Measurements from ENCODE around the gene SRSF2.
"Not testable (repeated sequence)": the region's sequence is repeated elsewhere in the genome, so short reads cannot be mapped to it uniquely, and the experiment has no call there.

SRSF2 gene

GRCh38 chr17:76720211-76720610 is 16.9 kb downstream of the SRSF2 start:
- DNase-seq = no peak

GRCh38 chr17:76718516-76718915 is 18.6 kb downstream of the SRSF2 start:
- DNase-seq = no peak

GRCh38 chr17:76716839-76717215 is 20.3 kb downstream of the SRSF2 start:
- DNase-seq = no peak

- no peak for DNase-seq
Observed at GRCh38 chr17:76716146-76716838, 20.8 kb downstream of the SRSF2 start.

GRCh38 chr17:76715496-76715830 is 21.7 kb downstream of the SRSF2 start:
- no peak for DNase-seq

- DNase-seq = peak; percentile 12 to 13
Observed at GRCh38 chr17:76714822-76715495, 22.2 kb downstream of the SRSF2 start.

- no peak for DNase-seq
Observed at GRCh38 chr17:76714336-76714735, 22.8 kb downstream of the SRSF2 start.

- no peak for DNase-seq
Observed at GRCh38 chr17:76713765-76714164, 23.4 kb downstream of the SRSF2 start.

GRCh38 chr17:76712321-76712720 is 24.8 kb downstream of the SRSF2 start:
- DNase-seq = not testable (repeated sequence)

GRCh38 chr17:76710863-76711611 is 26.1 kb downstream of the SRSF2 start, which contains the start of gene MXRA7:
Gene MXRA7 (minus strand): TSS chr17:76710965. CDS start chr17:76710946, 19 bp downstream.
- peak; percentile 24 to 25 for DNase-seq

GRCh38 chr17:76709951-76710862 is 26.9 kb downstream of the SRSF2 start:
- DNase-seq = peak in 1 of 2 experiments; percentile 9

- DNase-seq = peak in 1 of 2 experiments; percentile 23
Observed at GRCh38 chr17:76709077-76709950, 27.8 kb downstream of the SRSF2 start.

GRCh38 chr17:76707985-76708807 is 28.9 kb downstream of the SRSF2 start:
- peak in 1 of 2 experiments; percentile 37 for DNase-seq

- no peak for DNase-seq
Observed at GRCh38 chr17:76706817-76707216, 30.3 kb downstream of the SRSF2 start.

GRCh38 chr17:76704805-76705204 is 32.3 kb downstream of the SRSF2 start:
- no peak for DNase-seq

GRCh38 chr17:76702941-76703637 is 34.0 kb downstream of the SRSF2 start:
- DNase-seq = no peak

- no peak for DNase-seq
Observed at GRCh38 chr17:76702076-76702475, 35.1 kb downstream of the SRSF2 start.

GRCh38 chr17:76701471-76701967 is 35.6 kb downstream of the SRSF2 start:
- DNase-seq = no peak

- peak; percentile 29 to 80 for DNase-seq
Observed at GRCh38 chr17:76700617-76701470, 36.3 kb downstream of the SRSF2 start.

All from NCI-H187 (cell line).